H1 (cell line): ENCODE data around the gene ADAMTS17.

Experiments
- CTCF ChIP-seq, 3 experiments: IDR thresholded peaks; 1 replicate in 2 of 3; 2 replicates in 1 of 3; pipeline versions ENCODE4 v1.5.1 to v1.6.1; 2011; ENCODE audit warnings: low read length in 3 of 3, mild to moderate bottlenecking in 3 of 3, inconsistent platforms in 2 of 3, low read depth in 1 of 3, moderate library complexity in 1 of 3; ENCODE audit not compliant: insufficient read depth in 1 of 3; ENCODE audit errors: control extremely low read depth in 1 of 3
- EGR1 ChIP-seq: IDR thresholded peaks from 2 replicates; pipeline ENCODE4 v1.6.1; 2011; ENCODE audit warnings: low read depth, low read length, borderline replicate concordance
- EP300 ChIP-seq, 2 experiments: IDR thresholded peaks; 1 replicate in 1 of 2; 2 replicates in 1 of 2; pipeline ENCODE4 v1.6.1; 2011 to 2012; ENCODE audit warnings: low read depth in 2 of 2, low read length in 2 of 2, mild to moderate bottlenecking in 2 of 2, borderline replicate concordance in 1 of 2, inconsistent platforms in 1 of 2, moderate library complexity in 1 of 2
- GABPA ChIP-seq: IDR thresholded peaks from 2 replicates; pipeline ENCODE4 v1.6.1; 2011; ENCODE audit warnings: mild to moderate bottlenecking, low read length, moderate library complexity, borderline replicate concordance; ENCODE audit not compliant: insufficient read depth
- HDAC2 ChIP-seq, 2 experiments: fragments of 300-600 bp in 1 of 2; sonication (generic) in 1 of 2; IDR thresholded peaks; 2 replicates each; pipeline ENCODE4 v1.6.1; 2011 to 2012; ENCODE audit warnings: low read depth in 2 of 2, low read length in 2 of 2, mild to moderate bottlenecking in 2 of 2, moderate library complexity in 2 of 2, borderline replicate concordance in 1 of 2, inconsistent platforms in 1 of 2
- POLR2A ChIP-seq, 2 experiments: IDR thresholded peaks; 1 replicate in 1 of 2; 2 replicates in 1 of 2; pipeline ENCODE4 v1.6.1; 2011; ENCODE audit warnings: low read depth in 2 of 2, low read length in 2 of 2, mild to moderate bottlenecking in 2 of 2; ENCODE audit errors: control extremely low read depth in 1 of 2
- RNF2 ChIP-seq: fragments of 200-900, 300-1000 bp; sonication (generic); IDR thresholded peaks from 2 replicates; pipeline ENCODE4 v1.7.1; 2016; ENCODE audit warnings: borderline replicate concordance, low read depth, mild to moderate bottlenecking, antibody characterized with exemption, low read length; ENCODE audit not compliant: poor library complexity, severe bottlenecking; ENCODE audit errors: missing control alignments
- SP2 ChIP-seq: IDR thresholded peaks from 2 replicates; pipeline ENCODE4 v1.6.1; 2012; ENCODE audit warnings: mild to moderate bottlenecking, low read length, inconsistent platforms
- SRF ChIP-seq: IDR thresholded peaks from 2 replicates; pipeline ENCODE4 v1.6.1; 2011; ENCODE audit warnings: mild to moderate bottlenecking, low read depth, low read length, moderate library complexity
- YY1 ChIP-seq: IDR thresholded peaks from 2 replicates; pipeline ENCODE4 v1.6.1; 2011; ENCODE audit warnings: low read depth, mild to moderate bottlenecking, low read length
- TF ChIP-seq, protein P1 (sequence below): IDR thresholded peaks from 2 replicates; pipeline ENCODE4 v1.6.1; 2012; ENCODE audit warnings: inconsistent platforms

GRCh38 chr15:100123611-100124010, 218.2 kb downstream of the ADAMTS17 start:
- TF ChIP-seq SP2 (no peak), GABPA (no peak), POLR2A (IDR thresholded peaks at IDR 0.05; ENCODE audit: control extremely low read depth in 1 of 2, low read depth in 2 of 2, low read length in 2 of 2) (no peak), EP300 (IDR thresholded peaks at IDR 0.05; ENCODE audit: borderline replicate concordance in 1 of 2, low read depth in 2 of 2, low read length in 2 of 2) (no peak), HDAC2 (IDR thresholded peaks at IDR 0.05; ENCODE audit: borderline replicate concordance in 1 of 2, low read depth in 2 of 2, low read length in 2 of 2) (no peak), YY1 (no peak), EGR1 (no peak), SRF (no peak), CTCF (IDR thresholded peaks at IDR 0.05; ENCODE audit: control extremely low read depth in 1 of 3, insufficient read depth in 1 of 3, low read depth in 1 of 3, low read length in 3 of 3) (no peak), RNF2 (no peak)
- TF ChIP-seq, protein P1, sequence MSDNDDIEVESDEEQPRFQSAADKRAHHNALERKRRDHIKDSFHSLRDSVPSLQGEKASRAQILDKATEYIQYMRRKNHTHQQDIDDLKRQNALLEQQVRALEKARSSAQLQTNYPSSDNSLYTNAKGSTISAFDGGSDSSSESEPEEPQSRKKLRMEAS = no peak
